HEK293T (cell line): ENCODE measurements around the gene CDH4.

Experiments used
- FOXA1 ChIP-seq: fragments of 450-650 bp; IDR thresholded peaks from 2 replicates; pipeline ENCODE4 v1.6.1; 2016; ENCODE audit warnings: mild to moderate bottlenecking
- FOXM1 ChIP-seq: fragments of 450-650 bp; IDR thresholded peaks from 2 replicates; pipeline ENCODE4 v1.6.1; 2017; ENCODE audit warnings: mild to moderate bottlenecking, borderline replicate concordance
- HDGF ChIP-seq: fragments of 450-650 bp; IDR thresholded peaks from 2 replicates; pipeline ENCODE4 v1.6.1; 2017; ENCODE audit warnings: antibody characterized with exemption, borderline replicate concordance
- L3MBTL2 ChIP-seq: fragments of 450-650 bp; conservative IDR thresholded peaks from 2 replicates; pipeline ENCODE4 v1.6.1; 2016; ENCODE audit warnings: mild to moderate bottlenecking
- LEF1 ChIP-seq: fragments of 450-650 bp; IDR thresholded peaks from 2 replicates; pipeline ENCODE4 v1.6.1; 2017; ENCODE audit warnings: mild to moderate bottlenecking, borderline replicate concordance
- SP1 ChIP-seq: fragments of 450-650 bp; IDR thresholded peaks from 2 replicates; pipeline ENCODE4 v1.6.1; 2017
- SUZ12 ChIP-seq: fragments of 450-650 bp; IDR thresholded peaks from 2 replicates; pipeline ENCODE4 v1.6.1; 2016; ENCODE audit warnings: mild to moderate bottlenecking
- TARDBP ChIP-seq: fragments of 450-650 bp; IDR thresholded peaks from 2 replicates; pipeline ENCODE4 v1.6.1; 2016
- ZNF384 ChIP-seq: fragments of 450-650 bp; IDR thresholded peaks from 2 replicates; pipeline ENCODE4 v1.6.1; 2016

GRCh38 chr20:61322151-61322865, 70.2 kb downstream of the CDH4 start:
- TF ChIP-seq FOXA1 (no peak), TARDBP (no peak), SUZ12 (no peak), L3MBTL2 (no peak), SP1 (no peak), LEF1 (no peak), ZNF384 (no peak), HDGF (no peak), FOXM1 (no peak)
